ENCODE results near the gene PEAR1.
A peak's percentile ranks its signal among the peaks of the same experiment; 100 is the strongest.

PEAR1 gene

DNA sequence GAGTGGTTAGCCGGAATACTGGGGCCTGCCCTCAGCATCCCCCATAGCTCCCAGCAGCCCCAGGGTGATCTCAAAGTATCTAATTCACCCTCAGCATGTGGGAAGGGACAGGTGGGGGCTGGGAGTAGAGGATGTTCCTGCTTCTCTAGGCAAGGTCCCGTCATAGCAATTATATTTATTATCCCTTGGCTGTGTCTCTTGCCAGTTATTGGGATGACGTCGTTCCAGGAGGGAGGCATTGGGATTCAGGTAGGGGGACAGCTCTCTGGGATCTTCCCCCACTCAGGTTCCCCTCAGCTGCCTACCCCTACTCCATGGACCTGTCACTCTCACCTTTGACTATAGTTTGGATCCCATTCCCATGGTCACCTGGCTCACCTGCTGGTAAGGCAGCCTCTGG, 11.9 kb upstream of the PEAR1 start:
- DNase-seq (ENCODE audit: low read depth in 1 of 2, low spot score in 1 of 2) = no peak

DNA sequence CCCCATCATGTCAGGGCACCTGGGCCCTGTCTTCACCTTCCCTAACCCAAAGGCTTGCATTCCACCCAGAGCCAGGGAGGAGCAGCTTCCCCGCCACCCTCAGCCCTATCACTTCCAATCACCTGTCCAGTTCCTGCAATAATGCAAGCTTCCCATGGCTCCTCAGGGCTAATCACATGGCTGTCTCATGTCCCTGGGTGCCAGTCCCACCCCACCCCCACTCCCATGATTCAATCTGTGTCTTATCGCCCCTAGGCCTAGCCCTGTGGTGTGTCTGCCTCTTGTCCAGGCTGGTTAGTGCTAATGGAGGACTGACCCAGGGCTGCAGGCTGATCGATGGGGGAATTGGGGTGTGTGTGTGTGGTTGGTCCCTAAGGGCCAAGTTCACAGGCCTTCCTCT, 11.0 kb upstream of the PEAR1 start:
- DNase-seq (ENCODE audit: low read depth in 1 of 2, low spot score in 1 of 2) = no peak

DNA sequence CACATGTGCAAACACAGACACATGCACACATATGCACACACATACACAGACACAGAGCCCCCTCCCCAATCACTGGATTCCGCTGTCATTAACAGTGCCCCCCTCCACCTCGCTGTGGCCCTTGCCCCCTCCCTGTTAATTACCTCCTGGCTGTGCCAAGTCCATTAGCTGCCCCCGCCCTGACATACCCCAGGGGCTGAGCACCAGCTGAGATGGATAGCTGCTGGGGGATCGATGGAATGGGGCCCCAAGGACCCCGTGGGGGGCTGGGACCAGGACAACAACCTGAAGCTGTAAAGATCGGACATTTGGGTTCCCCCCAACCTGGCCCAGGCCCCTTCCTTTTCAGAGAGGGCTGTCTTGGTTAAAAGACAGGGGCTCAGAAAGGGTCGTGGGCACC, 9.6 kb upstream of the PEAR1 start:
- no peak for DNase-seq (ENCODE audit: low read depth in 1 of 2, low spot score in 1 of 2)

DNA sequence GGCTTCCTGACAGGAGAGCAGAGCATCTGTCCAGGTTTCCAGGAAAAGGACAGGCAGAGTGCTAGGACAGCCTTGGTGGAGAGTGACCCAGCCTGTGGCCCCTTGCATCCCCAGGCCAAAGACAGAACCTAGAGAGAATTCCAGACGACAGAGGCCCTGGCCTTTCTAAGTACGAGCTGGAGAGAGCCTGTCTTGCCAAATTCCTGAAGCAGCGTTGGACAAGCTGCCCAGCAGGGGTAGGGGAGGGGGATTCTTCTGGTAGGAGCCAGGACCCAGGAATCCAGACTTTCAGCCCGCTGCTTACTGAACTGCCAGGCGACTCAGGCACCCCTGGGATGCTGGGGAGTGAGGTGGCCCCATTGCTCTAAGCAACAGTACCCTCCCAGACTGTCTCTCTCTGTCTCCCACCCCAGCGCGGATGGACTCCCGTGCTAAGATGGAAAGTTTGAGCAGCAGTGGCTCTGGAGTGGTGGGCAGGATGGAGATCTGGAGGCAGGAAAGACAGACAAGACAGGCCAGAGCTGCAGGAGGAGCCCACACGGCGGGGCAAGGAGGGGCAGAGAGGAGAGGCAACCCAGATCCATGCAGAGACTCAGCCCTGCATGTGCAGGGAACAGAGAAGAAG, 8.8 kb upstream of the PEAR1 start:
- DNase-seq (ENCODE audit: low read depth in 1 of 2, low spot score in 1 of 2) = no peak

DNA sequence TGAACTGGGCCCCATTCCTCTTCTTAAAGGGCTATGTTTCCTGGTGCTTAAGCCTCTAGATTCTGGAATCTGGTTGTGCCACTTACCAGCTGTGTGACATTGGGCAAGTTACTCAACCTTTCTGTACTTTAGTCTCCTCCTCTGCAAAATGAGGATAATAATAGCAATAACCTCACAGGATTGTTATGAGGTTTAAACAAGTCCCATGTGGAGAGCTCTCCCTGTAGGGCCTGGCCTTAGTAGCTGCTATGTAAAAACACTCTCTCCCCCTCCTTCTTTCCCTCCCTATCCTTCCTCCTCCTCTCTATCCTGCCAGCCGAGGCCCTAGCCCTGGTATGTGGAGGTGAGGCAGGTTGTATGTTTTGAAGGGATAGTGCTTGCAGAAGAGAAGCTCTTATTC, 8.2 kb upstream of the PEAR1 start:
- no peak for DNase-seq (ENCODE audit: low read depth in 1 of 2, low spot score in 1 of 2)

DNA sequence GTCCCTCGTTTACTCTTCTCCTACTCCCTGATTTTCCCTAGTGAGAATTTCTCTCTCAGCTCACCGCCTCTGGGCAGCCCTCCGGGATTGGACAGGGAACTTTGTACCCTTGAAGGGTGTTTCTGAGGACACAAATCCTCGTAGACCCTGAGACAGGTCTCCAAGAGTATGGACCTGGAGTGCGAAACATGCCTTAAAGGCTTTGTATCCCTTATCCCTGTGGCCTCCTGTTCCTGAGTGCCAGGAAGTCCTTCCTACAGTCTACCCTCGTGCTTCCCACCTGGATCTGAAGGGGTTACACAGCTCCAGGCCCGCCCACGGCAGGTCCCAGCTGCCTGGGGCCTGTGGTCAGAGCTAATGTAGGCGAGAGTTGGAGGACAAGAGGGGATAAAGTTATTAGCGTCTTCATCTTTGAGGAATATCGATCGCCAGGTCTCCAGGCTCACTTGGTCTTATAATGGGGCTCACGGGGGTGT, 7.6 kb upstream of the PEAR1 start:
- no peak for DNase-seq (ENCODE audit: low read depth in 1 of 2, low spot score in 1 of 2)

DNA sequence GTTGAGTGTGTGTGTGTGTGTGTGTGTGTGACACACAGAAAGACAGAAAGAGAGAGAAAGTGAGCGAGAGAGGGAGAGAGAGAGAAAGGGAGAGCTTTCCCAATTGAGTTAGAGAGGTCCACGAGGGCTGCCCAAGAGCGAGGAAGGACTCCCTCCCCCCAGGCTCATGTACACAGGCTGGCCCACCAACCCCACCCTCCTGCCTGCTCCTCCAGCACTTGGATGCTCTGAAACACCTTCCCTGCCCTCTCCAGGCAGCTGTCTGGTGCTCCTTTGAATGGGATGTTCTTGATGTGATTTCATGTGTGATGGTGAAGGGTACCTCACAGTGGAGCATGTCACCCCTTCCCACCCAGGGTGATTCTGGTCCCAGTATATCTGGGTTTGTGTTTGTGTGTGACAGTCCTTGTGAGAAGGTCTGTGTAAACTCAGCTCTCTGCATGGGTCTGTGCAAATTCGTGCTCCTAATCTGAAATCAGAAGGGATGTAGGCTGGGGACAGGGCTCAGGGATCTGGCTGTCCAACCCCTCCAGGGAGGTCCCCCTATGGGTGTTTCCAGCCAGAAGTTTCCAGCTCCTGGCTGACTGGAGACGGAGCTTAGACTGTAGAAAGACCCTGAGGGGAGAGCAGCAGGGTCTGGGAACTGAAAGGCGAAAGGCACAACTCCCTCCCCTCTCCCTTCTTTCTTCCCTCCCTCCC, 6.8 kb upstream of the PEAR1 start:
- DNase-seq (ENCODE audit: low read depth in 1 of 2, low spot score in 1 of 2) = no peak

DNA sequence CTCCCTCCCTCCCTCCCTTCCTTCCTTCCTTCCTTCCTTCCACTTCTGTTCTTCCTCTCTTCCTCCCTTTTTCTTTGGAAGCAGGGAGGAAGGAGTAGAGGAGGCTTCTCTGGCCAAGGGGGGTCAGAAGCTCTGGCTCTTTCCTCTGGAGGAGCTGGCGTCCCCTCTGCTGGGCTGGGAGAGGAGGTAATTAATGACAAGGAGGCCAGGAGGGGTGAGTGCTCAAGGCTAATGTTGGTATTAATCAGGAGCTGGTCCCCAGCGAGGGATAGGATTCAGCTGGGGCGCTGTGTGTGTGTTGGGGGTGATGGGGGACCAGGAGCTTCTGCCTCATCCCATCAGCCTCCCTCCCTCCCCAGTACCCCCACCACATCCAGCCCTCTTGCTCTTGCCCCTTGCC, 6.2 kb upstream of the PEAR1 start:
- no peak for DNase-seq (ENCODE audit: low read depth in 1 of 2, low spot score in 1 of 2)

GRCh38 chr1:156887734-156888133, 5.8 kb upstream of the PEAR1 start:
- no peak for DNase-seq (ENCODE audit: low read depth in 1 of 2, low spot score in 1 of 2)

GRCh38 chr1:156889802-156890580, 3.5 kb upstream of the PEAR1 start:
- peak; percentile 21 to 24 for DNase-seq (ENCODE audit: low read depth in 1 of 2, low spot score in 1 of 2)

DNA sequence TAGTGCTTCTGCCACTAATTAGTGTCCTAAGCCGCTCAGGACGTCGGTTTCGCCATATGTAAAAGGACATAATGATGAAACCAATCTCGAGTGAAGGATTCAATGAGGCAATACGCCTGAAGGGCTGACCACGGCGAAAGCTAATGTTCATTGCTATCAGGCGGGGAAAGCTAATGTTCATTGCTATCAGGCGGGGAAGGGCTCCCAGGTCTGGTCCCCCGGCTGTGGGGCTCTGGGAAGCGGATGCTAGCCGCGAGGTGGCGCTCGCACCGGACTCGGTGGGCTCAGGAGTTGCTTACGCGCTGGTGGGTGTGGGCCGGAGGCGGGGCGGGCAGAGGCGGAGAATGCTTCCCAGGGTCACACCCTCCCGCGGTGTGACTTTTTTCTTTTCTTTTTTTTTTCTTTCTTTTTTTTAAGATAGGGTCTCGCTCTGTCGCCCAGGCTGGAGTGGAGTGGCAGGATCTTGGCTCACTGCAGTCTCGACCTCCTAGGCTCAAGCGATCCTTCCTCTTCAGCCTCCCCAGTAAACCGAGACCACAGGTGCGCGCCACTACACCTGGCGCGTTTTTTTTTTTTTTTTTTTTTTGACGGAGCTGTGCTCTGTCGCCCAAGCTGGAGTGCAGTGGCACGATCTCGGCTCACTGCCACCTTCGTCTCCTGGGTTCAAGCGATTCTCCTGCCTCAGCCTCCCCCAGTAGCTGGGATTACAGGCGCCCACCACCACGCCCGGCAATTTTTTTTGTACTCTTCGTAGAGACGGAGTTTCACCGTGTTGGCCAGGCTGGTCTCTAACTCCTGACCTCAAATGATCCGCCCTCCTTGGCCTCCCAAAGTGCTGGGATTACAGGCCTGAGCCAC, 1.1 kb upstream of the PEAR1 start:
- DNase-seq (ENCODE audit: low read depth in 1 of 2, low spot score in 1 of 2) = peak; percentile 70 to 83

DNA sequence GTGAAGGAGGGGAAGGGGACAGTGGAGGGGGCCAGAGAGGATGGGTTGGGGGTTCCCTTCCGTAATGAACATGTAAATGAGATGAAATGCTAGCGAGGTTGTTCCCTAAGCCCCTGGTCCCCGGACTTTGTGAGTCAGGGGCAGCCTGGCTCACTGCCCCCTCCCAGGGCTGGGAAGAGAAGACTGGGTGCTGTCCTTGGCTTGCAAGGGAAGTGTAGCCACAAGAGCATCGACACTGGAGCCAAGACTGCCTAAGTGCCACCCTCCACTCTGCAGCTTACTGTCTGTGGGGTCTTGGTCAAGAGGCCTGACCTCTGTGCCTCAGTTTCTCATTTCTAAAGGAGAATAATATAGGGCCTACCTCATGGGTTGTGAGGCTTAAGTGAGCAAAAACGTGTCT, 483 bp downstream of the PEAR1 start:
- DNase-seq (ENCODE audit: low read depth in 1 of 2, low spot score in 1 of 2) = no peak

DNA sequence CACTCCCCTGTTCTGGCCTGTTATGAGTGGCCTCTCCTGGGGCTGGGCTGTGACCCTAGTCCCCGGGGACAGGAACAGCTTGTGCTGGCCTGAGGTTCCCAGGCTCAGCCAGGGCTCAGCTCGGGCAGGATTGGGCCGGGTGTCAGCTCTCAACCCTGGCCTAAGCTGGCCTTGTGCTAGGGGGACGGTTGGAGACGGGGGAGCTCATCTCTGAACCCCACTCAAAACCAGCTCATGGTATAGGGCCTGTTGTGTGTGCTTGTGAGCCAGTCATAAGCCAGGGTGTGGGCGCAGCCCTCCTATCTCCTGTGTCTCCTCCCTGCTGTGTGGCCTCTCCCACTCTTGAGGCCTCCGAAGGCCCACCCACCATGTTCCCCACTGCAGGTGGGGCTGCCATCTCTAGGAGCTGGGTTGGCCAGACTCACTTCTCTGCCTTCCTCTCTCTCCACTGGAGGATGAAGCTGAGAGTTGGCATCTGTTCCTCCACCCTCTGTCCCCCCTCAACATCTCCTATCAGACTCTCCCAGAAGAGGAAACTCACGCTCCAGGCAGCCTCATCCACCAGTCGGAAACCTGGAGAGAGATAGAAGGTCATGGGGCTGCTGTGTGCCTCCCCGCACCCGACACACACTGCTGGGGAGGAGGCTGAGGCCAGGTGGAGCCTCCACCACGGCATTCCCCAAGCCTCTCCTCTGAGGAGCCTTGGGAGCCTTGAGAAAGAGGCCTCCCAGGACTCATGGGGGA, 1.4 kb downstream of the PEAR1 start:
- DNase-seq (ENCODE audit: low read depth in 1 of 2, low spot score in 1 of 2) = no peak

GRCh38 chr1:156895455-156895812, 1.9 kb downstream of the PEAR1 start:
- no peak for DNase-seq (ENCODE audit: low read depth in 1 of 2, low spot score in 1 of 2)

GRCh38 chr1:156895927-156896326, 2.4 kb downstream of the PEAR1 start:
- no peak for DNase-seq (ENCODE audit: low read depth in 1 of 2, low spot score in 1 of 2)

- DNase-seq (ENCODE audit: low read depth in 1 of 2, low spot score in 1 of 2) = no peak
Observed at GRCh38 chr1:156896490-156897033, 3.0 kb downstream of the PEAR1 start.

DNA sequence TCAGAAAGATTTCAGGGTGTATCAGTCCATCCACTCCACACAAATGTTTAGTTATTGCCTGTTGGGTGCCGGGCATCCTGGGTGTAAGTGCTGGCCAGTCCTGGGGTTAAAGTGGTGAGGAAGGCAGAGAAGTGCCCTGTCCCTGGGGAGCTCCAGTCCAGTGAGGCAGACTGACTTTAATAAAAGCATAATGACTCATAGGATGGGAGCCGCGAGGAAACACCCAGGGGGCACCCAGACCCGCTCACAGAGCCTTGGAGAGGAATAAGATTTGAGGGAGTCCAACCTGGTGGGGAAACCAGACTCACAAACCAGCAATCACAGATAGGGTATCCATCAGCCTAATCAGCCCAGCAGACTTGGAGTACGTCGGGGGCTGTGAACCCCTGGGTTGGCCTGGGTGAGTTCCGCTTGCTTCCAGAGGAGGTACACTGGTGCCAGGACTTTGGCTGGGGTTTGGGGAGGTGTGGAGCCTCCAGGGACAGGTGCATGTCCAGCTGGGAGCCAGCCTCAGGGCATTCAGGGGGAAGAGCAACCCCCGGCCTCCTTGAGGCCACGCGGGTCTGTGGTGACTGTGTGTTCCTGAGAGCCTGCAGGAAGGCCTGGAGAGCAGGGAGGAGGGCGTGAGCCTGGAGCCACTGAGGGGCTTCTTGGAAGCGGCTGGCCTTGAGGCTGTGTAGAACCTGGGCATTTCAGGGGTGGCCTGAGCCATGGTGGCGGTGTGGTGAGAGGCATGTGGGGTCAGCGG, 3.7 kb downstream of the PEAR1 start:
- DNase-seq (ENCODE audit: low read depth in 1 of 2, low spot score in 1 of 2) = no peak

DNA sequence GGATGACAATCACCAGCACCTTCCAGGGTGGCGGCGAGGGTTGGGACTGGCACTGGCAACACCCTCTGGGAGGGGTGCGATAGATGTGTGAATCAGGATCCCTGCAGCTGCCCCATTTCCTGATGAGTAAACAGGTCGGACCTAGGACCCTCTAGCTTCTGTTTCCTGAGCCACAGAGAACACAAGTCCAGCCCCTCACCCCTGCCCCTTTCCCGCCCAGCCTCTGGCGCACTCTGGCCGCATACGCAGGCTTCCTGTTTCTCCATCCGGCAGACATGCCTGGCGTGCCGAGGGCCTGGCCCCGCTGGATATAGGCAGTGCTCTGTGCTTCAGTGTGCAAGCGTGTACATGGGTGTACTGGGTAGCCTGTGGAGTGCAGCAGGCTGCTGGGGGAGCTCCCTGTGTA, 4.6 kb downstream of the PEAR1 start:
- DNase-seq (ENCODE audit: low read depth in 1 of 2, low spot score in 1 of 2) = no peak

GRCh38 chr1:156898971-156899664, 5.6 kb downstream of the PEAR1 start:
- no peak for DNase-seq (ENCODE audit: low read depth in 1 of 2, low spot score in 1 of 2)

Data from activated CD4-positive, alpha-beta T cell treated with anti-CD3 and anti-CD28 coated beads, Interleukin-2, amount 50 U/mL, for 24 hours (primary cell).